ENCODE results near the gene SMC3.

SMC3 gene

DNA sequence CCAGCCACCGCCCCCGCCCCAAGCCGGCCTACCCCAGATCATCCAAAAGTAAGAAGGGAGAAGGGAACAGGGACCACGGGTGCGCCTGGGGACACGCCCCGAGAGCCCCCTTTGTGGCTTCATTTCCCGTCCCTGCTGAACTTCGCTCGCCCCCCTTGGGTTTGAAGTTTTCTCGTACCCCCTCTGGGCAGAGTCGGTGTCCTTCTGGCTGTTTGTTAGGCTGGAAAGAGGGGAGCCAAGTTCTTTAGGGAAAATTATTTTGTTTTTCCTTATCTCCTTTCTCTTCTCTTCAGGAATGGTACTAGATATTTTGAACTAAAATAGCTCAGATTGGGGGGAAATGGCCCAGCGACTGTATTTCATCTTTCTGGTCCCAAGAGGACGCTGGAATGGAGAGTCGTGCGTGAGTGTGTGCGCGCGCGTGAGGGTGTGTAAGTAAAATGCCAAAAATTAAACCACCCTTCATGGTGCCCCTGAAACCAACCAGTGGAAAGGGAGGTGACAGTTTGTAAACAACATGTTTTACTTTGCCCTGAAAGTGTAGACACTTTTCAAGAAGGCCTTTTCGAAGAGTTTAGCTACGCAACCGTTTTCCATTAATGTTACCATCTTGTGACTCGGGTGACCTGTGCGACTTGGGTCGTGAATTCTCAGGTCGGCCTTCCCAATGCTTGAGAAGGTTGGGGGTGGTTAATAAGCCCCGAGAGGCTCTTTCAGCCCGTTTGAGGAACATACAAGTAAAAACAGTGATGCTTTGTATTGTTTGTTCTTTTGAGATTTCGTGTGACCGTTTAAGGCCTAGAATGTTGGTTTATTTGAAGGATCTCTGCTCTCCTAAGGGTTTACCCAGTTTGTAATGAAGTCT is 77.3 kb downstream of the SMC3 start:
- DNase-seq (ENCODE audit: low read depth in 2 of 2): no peak

DNA sequence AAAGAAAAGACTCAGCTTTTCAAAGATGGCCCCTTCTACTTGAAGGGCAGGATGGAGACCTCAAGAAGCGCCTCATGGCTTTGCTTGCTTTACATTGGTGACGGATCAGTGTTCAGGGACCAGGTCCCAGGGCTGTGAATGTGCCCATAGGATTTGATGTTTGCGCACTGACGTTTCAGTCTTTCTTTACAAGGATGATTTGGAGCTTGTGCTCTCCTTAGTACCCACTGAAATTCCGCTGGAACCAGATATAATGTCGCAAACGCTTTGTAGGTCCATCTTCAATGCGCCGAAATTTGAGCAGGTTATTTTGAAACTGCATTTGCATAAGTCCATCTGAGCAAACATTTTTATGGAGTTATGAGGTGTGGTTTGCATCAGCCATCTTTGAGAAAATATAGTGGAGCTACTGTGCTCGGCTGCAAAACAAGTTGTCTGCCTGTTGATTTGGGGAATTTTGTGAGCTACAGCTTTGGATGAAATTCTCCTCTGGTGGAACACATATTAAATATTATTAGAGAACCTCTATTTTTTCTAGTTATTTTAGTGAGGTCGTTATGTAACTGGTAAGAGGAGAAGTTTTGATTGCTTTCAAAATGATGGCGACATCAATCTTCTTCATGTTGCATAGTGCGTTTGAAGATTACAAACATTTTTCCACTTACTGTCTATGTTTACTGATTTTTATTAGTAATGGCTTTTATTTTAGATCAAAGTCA is 79.1 kb downstream of the SMC3 start:
- DNase-seq (ENCODE audit: low read depth in 2 of 2): no peak

DNA sequence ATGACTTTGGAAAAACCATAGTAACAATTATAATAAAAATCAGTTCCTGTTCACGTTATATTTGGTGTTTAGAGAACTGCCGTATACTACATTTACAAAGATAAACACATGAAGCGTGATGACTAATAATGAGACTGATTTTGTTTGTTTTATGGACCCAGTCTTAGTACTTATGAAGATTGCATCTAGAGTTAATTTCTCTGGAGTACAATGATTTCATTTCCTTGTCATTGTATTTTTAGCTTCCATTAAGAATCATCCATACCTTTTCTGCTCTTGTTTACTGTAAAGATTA is 79.6 kb downstream of the SMC3 start:
- DNase-seq (ENCODE audit: low read depth in 2 of 2): no peak

DNA sequence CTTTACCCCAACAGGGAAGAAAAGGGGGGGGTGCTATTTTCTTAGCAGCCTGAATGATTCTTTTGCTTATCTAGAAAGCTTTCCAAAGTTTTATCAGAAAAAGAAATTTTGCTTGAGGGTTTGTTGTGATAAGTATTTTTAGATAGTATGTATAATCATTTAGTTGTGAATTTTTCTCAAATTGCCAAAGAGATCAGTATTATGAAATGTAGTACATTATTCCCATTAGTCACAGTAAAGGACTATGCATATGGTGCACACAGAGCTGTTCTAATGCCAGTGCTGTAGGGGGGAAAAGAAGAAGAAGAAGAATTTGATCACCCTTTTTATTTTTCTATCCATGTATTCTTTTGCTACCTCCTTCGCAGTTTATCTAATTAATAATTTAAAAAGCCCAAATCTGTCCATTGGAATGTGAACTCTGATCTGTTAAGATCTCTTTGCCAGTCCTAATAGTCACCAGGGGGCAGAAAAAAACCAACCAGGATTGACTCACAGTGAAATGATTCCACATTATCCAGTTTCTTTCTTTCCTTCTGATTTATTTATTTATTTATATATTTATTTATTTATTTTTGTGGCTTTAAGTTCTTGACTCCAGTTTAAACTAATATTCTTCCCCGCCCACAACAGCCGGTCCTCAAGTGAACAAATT is 81.3 kb downstream of the SMC3 start:
- no peak for DNase-seq (ENCODE audit: low read depth in 2 of 2)

DNA sequence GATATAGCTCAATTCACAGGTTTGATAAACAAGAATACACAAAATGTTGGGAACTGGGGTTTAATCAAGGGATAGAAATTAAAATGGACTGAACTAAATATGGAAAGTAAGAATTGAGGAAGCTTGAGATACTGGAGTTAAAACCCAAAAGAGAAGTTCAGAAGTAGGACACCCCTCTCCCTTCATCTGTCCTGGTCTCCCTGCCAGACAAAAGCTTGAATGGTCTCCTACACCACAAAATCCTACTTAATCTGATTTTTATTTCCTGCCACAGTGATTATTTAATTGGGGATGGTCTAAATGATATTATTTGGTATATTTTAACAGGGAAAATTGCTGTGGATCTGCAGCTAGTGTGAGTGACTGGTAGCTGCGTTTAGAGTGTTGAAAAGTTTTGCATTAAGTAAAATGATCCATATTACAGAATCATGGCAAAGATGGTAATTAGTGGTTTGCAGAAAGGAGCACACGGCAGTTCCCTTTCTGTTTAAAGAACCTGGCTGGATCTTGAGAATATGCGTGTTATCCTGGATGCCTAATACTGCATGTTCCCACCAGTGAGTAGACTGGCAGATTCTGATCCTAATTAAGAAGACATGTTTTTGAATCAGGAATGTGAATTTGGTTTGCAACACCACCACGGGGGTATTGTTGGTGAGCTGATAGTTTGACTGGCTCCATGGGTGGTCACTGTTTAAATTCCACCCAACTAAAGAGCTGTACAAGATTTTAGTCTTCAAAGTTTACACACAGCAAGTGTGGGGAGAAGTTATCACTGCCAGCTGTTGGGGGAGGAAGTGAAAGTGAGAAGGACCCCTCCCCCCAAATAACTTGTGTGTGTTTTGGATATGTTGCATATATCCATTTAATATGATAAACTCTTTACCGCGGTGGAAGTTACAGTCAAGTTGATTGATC is 82.1 kb downstream of the SMC3 start:
- DNase-seq (ENCODE audit: low read depth in 2 of 2): no peak

DNA sequence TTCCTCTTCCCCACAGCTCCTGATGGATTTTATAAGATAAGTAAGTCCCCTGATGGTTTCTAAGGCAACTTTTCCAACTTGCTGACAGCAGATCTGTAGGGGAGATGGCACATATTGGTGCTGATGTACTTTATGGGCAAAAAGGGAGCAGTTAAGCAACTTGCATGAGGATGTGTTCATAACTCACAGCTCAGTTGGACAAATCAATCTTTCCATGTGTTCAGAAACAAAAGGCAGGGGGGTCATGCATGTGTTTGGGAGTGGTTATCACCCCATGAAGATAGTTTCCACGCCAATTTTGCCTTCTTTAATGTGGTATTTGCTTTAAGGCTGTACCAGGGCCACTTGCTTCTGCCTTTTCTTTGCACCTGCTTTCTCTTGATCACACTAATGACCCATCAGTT is 82.8 kb downstream of the SMC3 start:
- no peak for DNase-seq (ENCODE audit: low read depth in 2 of 2)

DNA sequence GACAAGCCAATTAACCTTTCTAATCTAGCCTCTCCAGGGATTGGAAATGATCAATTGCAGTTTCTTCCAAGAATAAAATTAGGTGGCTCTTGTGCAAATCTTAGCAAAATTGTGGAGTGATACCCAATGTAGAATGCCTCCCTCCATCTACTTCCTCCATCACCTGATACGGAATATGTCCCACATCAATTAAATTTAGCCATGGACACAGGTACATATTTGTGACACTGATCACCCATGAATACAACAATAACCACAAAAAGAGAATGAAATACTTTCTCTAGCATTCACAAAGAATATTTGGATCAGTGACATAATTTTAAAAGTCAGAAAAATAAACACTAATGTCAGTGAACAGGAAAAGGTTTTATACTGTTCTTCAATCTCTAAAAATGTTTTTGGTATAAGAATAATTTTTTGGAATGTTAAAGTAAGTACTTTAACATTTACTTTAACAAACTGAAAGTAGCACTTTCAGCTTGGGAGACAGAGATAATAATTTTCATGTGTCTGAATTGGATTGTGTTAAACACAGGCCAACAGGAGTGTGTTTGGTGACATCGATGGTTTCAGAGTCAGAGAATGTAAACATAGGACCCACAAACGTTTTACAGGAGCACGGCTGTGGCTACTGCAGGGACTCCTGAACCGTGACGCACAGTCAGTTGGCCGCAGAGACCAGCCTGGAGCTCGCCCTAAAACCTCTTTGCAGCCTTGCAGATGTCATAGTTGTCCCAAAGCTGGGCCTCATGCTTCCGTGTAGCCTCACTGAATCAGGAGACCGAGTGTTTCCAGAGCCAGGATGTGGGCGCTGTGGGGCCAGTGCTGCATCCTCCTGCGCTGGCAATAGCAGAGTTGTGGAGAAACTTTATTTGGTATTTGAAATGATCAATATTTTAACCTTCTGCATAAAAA is 83.8 kb downstream of the SMC3 start:
- peak in 1 of 2 experiments; percentile 31 for DNase-seq (ENCODE audit: low read depth in 2 of 2)

DNA sequence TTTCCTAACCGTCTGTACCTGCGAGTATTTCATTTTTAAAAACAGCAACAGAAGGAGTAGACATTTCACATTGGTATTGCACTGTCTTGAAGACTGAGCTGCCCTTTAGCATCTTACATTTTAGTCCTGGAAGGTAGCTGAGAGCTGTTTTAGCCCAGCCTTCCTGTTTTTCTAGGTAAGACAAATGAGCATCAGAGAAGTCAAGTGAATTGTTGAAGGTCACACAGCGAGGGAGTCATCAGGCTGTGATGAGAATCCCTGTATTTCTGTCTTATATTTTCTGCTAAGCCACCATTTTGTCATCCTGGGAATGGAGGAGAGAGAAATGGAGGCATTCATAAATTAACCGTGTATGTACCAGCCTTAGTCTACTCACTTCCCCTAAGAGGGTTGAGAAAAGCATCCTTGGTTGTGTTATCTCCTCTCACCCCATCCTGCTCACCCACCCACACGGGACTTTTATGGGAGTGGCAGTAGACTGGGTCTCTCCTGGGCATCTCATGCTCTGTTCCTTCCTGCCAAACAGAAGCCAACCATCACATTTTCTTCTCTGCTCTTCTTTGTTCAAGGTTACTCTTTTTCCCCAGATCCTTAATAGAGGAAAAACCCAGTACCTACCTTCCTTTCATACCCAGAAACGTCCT is 85.1 kb downstream of the SMC3 start:
- DNase-seq (ENCODE audit: low read depth in 2 of 2): no peak

Data from fibroblast of skin of left quadriceps (primary cell).